Measurements from ENCODE around the gene DLG2. TPM values are rescaled to one million over a fixed set of nuclear protein-coding genes. Genes with fewer than 3 reads are reported as not detected.

DLG2 gene
- total RNA-seq, 2 experiments from 2014 or later = 1.7 to 2.1 TPM

DNA sequence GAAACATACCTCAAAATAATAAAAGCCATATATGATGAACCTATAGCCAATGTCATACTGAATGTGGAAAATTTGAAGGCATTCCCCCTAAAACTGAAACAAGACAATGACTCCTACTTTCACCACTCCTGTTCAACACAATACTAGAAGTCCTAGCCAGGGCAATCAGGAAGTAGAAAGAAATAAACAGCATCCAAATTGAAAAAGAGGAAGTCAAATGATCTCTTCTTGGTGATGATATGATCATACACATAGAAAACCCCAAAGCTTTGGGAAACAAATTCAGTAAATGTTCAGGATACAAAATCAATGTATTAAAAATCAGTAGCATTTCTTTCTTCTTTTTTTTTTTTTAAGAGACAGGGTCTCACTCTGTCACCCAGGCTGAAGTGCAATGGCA, 109.9 kb downstream of the DLG2 start:
- no peak for ATAC-seq
- intact Hi-C loops (cut with DNase I, micrococcal nuclease) = no loop called here
- no peak overlapping the region for H3K4me3 Mint-ChIP-seq

DNA sequence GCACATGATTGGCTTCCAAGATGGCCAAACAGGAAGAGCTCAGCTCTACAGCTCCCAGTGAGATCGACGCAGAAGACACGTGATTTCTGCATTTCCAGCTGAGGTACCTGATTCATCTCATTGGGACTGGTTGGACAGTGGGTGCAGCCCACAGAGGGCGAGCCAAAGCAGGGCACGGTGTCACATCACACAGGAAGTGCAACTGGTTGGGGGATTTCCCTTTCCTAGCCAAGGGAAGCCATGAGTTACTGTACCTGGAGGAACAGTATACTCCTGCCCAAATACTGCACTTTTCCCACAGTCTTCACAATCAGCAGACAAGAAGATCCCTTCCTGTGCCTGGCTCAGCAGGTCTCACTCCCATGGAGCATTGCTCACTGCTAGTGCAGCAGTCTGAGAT, 131.2 kb downstream of the DLG2 start:
- peaks cover 4% of the 10 kb centered on the region for H3K36me3 Mint-ChIP-seq (ENCODE audit: low read depth)
- CTCF ChIA-PET = no interaction called here
- H3K4me1 Mint-ChIP-seq = no peaks in the 10 kb centered on the region
- POLR2A ChIA-PET = interaction anchor here (0.6 kb wide), 1 partner anchor 313 kb away, joined by 3 read pairs; no protein-coding TSS in a partner anchor
- H3K4me3 Mint-ChIP-seq = no peak overlapping the region
- DNase-seq = no peak
- no peak for ATAC-seq
- no peaks in the 10 kb centered on the region for H3K27me3 Mint-ChIP-seq
- no peak overlapping the region for H3K27ac Mint-ChIP-seq
- intact Hi-C loops (cut with DNase I, micrococcal nuclease) = no loop called here
- H3K9me3 Mint-ChIP-seq (ENCODE audit: low read depth) = peaks cover 26% of the 10 kb centered on the region

More for the DNA sequence above, 109.9 kb downstream of the DLG2 start:
- ChIA-PET CTCF (no interaction called here), POLR2A (no interaction called here)
- Mint-ChIP-seq H3K27me3 (no peaks in the 10 kb centered on the region), H3K9me3 (ENCODE audit: low read depth) (peaks cover 8% of the 10 kb centered on the region), H3K27ac (no peak overlapping the region), H3K4me1 (no peaks in the 10 kb centered on the region), H3K36me3 (ENCODE audit: low read depth) (no peaks in the 10 kb centered on the region)
- no peak for DNase-seq

DNA sequence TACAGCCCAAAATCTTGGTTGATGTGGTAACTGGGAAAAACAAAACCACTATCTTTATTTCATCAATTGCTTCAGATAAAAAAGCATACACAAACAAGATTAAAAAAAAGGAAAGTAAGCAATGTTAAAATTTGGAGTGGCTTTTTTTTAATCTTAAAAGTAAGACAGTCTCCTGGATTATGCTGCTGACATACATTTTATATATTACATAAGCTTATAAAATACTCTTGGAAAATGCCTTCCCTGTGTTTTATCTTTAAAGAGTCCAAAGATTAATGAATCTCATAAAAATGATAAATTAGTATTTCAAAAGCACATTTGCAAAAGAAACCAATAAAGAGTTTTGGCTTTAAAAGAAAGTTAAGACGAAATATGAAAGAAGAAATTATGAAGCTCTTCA, 132.7 kb downstream of the DLG2 start:
- peaks cover 27% of the 10 kb centered on the region for H3K9me3 Mint-ChIP-seq (ENCODE audit: low read depth)
- ChIA-PET CTCF (no interaction called here), POLR2A (no interaction called here)
- H3K27me3 Mint-ChIP-seq = no peaks in the 10 kb centered on the region
- H3K27ac Mint-ChIP-seq = no peak overlapping the region
- ATAC-seq = no peak
- DNase-seq = no peak
- intact Hi-C loops (cut with DNase I, micrococcal nuclease) = no loop called here
- no peak overlapping the region for H3K4me3 Mint-ChIP-seq
- H3K4me1 Mint-ChIP-seq = no peaks in the 10 kb centered on the region
- H3K36me3 Mint-ChIP-seq (ENCODE audit: low read depth) = peaks cover 2% of the 10 kb centered on the region

DNA sequence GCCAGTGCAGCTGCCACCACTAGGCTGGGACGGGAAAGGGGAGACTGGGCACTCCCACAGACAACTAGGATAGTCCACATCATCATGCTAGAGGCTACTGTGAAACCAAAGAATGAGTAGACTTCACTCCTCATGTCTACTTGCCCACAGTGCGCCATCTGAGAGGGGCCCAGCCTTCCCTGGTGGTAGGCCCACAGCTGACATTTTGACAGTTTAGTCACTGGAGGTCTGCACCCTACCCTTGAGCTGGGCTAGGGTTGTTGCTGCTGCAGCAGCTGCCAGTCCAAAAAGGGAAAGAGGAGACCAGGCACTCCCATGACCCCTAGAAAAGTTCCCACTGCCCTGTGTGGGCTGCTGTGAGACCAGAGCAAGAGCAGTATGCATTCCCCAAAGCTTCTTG, 141.2 kb downstream of the DLG2 start:
- peaks cover 3% of the 10 kb centered on the region for H3K36me3 Mint-ChIP-seq (ENCODE audit: low read depth)
- no peaks in the 10 kb centered on the region for H3K4me1 Mint-ChIP-seq
- ATAC-seq (no peak), DNase-seq (no peak)
- no peak overlapping the region for H3K4me3 Mint-ChIP-seq
- no peak overlapping the region for H3K27ac Mint-ChIP-seq
- intact Hi-C loops (cut with DNase I, micrococcal nuclease) = no loop called here
- ChIA-PET POLR2A (no interaction called here), CTCF (no interaction called here)
- no peaks in the 10 kb centered on the region for H3K27me3 Mint-ChIP-seq
- peaks cover 34% of the 10 kb centered on the region for H3K9me3 Mint-ChIP-seq (ENCODE audit: low read depth)

DNA sequence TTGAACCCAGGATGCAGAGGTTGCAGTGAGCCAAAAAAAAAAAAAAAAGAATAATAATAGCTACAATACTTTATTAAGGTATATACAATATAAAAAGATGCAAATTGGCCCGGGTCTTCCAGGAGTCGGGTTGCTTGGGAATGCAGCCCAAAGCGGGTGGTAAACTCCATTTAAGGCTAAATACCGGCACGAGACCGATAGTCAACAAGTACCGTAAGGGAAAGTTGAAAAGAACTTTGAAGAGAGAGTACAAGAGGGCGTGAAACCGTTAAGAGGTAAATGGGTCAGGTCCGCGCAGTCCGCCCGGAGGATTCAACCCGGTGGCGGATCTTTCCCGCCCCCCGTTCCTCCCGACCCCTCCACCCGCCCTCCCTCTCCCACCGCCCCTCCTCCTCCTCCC, 143.3 kb downstream of the DLG2 start:
- ChIA-PET POLR2A (no interaction called here), CTCF (no interaction called here)
- Mint-ChIP-seq H3K27me3 (no peaks in the 10 kb centered on the region), H3K4me3 (no peak overlapping the region), H3K36me3 (ENCODE audit: low read depth) (peaks cover 3% of the 10 kb centered on the region), H3K27ac (no peak overlapping the region), H3K4me1 (no peaks in the 10 kb centered on the region), H3K9me3 (ENCODE audit: low read depth) (peaks cover 26% of the 10 kb centered on the region)
- no peak for DNase-seq
- ATAC-seq = no peak
- intact Hi-C loops (cut with DNase I, micrococcal nuclease) = no loop called here

DNA sequence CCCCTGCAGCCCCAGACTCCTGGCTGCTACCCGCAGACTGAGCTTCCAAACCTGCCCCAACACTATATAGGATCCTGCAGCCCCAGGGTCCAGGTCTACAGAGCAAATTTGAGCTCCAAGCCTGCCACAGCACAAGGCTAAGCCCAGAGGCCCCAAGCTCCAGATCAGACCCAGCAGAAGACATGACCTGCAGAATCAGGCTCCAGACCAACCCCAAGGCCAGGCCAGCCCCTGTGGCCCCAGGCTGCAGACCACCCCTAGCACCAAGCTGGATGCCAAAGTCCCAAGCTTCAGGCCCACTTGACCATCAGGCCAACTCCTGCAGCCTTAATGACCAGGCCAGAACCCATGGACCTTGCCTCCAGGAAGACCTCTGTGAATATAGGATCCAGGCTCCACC, 145.3 kb downstream of the DLG2 start:
- ChIA-PET CTCF (interaction anchor here (0.6 kb wide), 1 partner anchor 937 kb away, joined by 3 read pairs; no protein-coding TSS in a partner anchor), POLR2A (no interaction called here)
- no peaks in the 10 kb centered on the region for H3K4me1 Mint-ChIP-seq
- H3K27ac Mint-ChIP-seq = no peak overlapping the region
- ATAC-seq (no peak), DNase-seq (no peak)
- no peaks in the 10 kb centered on the region for H3K27me3 Mint-ChIP-seq
- peaks cover 3% of the 10 kb centered on the region for H3K36me3 Mint-ChIP-seq (ENCODE audit: low read depth)
- peaks cover 19% of the 10 kb centered on the region for H3K9me3 Mint-ChIP-seq (ENCODE audit: low read depth)
- no peak overlapping the region for H3K4me3 Mint-ChIP-seq
- intact Hi-C loops (cut with DNase I, micrococcal nuclease) = no loop called here

DNA sequence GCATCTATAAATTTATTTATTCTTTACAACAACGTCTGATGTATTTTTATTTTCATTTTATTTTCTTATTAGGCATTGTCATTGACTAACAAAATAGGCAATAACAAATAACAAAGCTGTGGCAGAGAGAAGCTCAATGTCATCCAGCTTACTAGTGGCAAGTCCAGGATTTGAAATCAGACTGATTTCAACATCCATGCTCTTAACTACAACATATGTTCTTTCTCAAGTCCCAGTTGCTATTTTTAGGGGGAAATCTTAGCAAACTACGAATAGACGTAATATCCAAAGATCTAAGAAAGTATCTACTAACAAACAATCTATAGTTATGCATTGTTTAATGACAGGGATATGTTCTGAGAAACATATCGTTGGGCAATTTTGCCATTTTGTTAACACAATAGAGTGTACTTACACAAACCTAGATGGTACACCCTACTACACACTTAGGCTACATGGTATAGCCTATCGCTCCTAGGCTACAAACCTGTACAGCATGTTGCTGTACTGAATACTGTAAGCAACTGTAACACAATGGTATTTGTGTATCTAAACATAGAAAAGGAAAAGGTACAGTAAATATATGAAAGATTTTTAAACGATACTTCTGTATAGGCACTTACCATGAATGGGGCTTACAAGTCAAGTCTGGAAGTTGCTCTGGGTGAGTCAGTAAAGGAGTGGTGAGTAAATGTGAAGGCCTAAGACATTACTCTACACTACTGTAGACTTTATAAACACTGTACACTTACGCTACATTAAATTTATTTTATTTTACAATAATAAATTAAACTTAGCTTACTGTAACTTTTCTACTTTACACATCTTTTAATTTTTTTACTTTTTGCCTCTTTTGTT, 151.3 kb downstream of the DLG2 start:
- no peaks in the 10 kb centered on the region for H3K27me3 Mint-ChIP-seq
- intact Hi-C loops (cut with DNase I, micrococcal nuclease) = no loop called here
- ChIA-PET POLR2A (no interaction called here), CTCF (no interaction called here)
- H3K4me1 Mint-ChIP-seq = no peaks in the 10 kb centered on the region
- H3K27ac Mint-ChIP-seq = no peak overlapping the region
- no peak for DNase-seq
- no peak overlapping the region for H3K4me3 Mint-ChIP-seq
- H3K9me3 Mint-ChIP-seq (ENCODE audit: low read depth) = peaks cover 13% of the 10 kb centered on the region
- no peaks in the 10 kb centered on the region for H3K36me3 Mint-ChIP-seq (ENCODE audit: low read depth)
- ATAC-seq = no peak

DNA sequence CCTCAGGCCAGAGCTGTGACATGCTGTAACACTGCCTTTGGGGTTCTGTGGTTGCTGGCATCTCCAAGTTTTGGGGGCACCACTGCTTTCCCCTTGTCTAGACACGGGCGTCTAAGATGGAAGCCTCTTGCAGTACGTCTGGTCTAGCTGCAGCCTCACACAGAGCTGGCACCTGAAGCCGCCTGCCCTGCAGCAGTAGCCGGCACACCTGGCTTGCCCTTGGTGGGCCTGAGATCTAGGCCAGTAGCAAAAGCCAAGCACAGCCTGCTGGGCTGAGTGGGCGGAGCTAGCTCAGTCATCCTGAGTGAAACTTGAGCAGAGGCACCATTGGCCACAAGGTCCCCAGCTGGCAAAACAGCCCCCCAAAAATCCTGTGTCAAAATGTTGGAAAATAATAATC, 154.2 kb downstream of the DLG2 start:
- H3K9me3 Mint-ChIP-seq (ENCODE audit: low read depth) = peaks cover 31% of the 10 kb centered on the region
- H3K4me3 Mint-ChIP-seq = no peak overlapping the region
- no peaks in the 10 kb centered on the region for H3K27me3 Mint-ChIP-seq
- ChIA-PET CTCF (no interaction called here), POLR2A (no interaction called here)
- no peaks in the 10 kb centered on the region for H3K4me1 Mint-ChIP-seq
- DNase-seq = no peak
- intact Hi-C loops (cut with DNase I, micrococcal nuclease) = no loop called here
- no peak overlapping the region for H3K27ac Mint-ChIP-seq
- no peak for ATAC-seq
- H3K36me3 Mint-ChIP-seq (ENCODE audit: low read depth) = no peaks in the 10 kb centered on the region

DNA sequence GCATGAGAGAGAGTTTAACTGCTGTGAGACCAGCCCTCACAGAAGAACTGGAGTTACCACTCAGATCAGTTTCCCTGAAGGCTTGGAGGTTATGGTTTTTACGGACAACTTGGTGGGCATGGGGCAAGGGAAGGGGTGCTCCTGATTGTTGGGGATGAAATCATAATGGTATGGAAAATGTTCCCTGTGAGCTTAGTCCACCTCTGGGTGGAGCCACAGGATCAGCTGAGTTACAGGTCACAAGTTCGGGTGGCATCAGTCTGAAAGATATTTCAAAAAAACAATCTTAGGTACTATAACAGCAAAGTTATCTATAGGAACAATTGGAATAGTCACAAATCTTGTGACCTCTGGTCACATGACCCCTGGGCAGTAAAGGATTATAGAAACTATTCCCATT, 162.9 kb downstream of the DLG2 start:
- H3K4me3 Mint-ChIP-seq = no peak overlapping the region
- CTCF ChIA-PET = no interaction called here
- ATAC-seq = no peak
- intact Hi-C loops (cut with DNase I, micrococcal nuclease) = no loop called here
- H3K9me3 Mint-ChIP-seq (ENCODE audit: low read depth) = peaks cover 32% of the 10 kb centered on the region
- no peaks in the 10 kb centered on the region for H3K36me3 Mint-ChIP-seq (ENCODE audit: low read depth)
- POLR2A ChIA-PET = no interaction called here
- DNase-seq = no peak
- H3K27me3 Mint-ChIP-seq = no peaks in the 10 kb centered on the region
- H3K4me1 Mint-ChIP-seq = no peaks in the 10 kb centered on the region
- no peak overlapping the region for H3K27ac Mint-ChIP-seq

DNA sequence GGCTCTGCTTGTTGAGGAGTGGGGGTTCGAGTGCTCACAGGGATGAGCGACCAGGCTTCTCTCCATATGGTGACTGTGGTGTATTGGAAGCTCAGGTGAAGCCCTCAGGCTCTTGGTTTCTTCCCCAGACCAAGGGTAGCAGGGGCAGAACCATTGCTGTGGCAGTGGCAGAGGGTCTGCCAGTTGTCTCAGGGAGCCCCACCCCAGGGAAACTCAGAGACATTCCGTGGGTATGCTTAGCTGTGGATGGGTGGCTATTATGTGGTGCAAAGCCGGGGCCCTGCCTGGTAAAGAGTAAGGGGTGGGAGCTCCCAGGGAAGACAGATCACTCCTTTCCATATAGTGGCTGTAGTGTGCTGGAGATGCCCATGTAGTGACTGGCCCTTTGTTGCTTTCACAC, 167.8 kb downstream of the DLG2 start:
- H3K4me3 Mint-ChIP-seq = no peak overlapping the region

DNA sequence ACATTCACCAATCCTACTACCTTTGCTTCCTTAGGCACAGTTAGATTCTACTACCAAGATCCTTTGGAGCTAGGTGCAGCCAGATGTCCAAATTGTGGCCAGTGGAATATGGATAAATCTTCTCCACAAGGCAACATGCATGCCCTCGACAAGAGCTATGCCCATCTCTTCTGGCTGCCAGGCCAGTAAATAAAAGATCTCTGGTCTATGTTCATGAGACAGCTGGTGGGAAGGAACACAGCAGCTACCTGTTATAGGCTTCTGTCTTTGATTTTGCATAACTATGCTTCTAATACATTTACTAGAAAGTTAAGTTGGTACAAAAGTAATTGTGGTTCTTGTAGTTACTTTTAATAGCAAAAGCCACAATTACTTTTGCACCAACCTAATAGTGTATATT, 182.7 kb downstream of the DLG2 start:
- ChIA-PET CTCF (interaction anchor here (0.6 kb wide), 1 partner anchor 486 kb away, joined by 3 read pairs; no protein-coding TSS in a partner anchor), POLR2A (no interaction called here)
- no peak overlapping the region for H3K4me3 Mint-ChIP-seq
- H3K27me3 Mint-ChIP-seq = no peaks in the 10 kb centered on the region
- no peak for ATAC-seq
- no peaks in the 10 kb centered on the region for H3K4me1 Mint-ChIP-seq
- no peaks in the 10 kb centered on the region for H3K36me3 Mint-ChIP-seq (ENCODE audit: low read depth)
- no peak for DNase-seq
- peaks cover 8% of the 10 kb centered on the region for H3K9me3 Mint-ChIP-seq (ENCODE audit: low read depth)
- no peak overlapping the region for H3K27ac Mint-ChIP-seq
- intact Hi-C loops (cut with DNase I, micrococcal nuclease) = no loop called here

More for the DNA sequence above, 167.8 kb downstream of the DLG2 start:
- POLR2A ChIA-PET = no interaction called here
- DNase-seq (no peak), ATAC-seq (no peak)
- H3K36me3 Mint-ChIP-seq (ENCODE audit: low read depth) = no peaks in the 10 kb centered on the region
- H3K27me3 Mint-ChIP-seq = no peaks in the 10 kb centered on the region
- H3K4me1 Mint-ChIP-seq = no peaks in the 10 kb centered on the region
- H3K27ac Mint-ChIP-seq = no peak overlapping the region
- H3K9me3 Mint-ChIP-seq (ENCODE audit: low read depth) = peaks cover 50% of the 10 kb centered on the region
- CTCF ChIA-PET = no interaction called here
- intact Hi-C loops (cut with DNase I, micrococcal nuclease) = no loop called here

DNA sequence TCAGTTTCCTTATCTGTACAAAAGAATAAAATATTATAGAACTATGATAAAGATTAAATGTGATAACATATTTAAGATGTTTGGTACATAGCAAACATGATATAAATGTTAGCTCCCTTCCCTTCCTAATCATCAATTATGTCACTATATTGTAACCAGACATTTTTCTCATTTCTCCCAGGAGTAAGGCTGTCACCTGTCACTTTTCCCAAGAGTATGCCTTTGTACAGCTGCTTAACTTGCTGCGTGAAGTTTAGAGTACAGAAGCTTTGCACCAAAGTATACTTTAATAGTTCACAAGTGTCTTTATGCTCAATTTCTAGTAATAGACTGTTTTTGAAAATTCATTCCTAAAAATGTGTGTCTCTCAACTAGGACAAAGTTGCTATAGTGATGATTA, 186.9 kb downstream of the DLG2 start:
- POLR2A ChIA-PET = no interaction called here
- peaks cover 20% of the 10 kb centered on the region for H3K9me3 Mint-ChIP-seq (ENCODE audit: low read depth)
- no peaks in the 10 kb centered on the region for H3K4me1 Mint-ChIP-seq
- no peaks in the 10 kb centered on the region for H3K27me3 Mint-ChIP-seq
- intact Hi-C loops (cut with DNase I, micrococcal nuclease) = no loop called here
- no peaks in the 10 kb centered on the region for H3K36me3 Mint-ChIP-seq (ENCODE audit: low read depth)
- CTCF ChIA-PET = interaction anchor here (1.5 kb wide), 1 partner anchor 9 kb away, joined by 3 read pairs; no protein-coding TSS in a partner anchor
- no peak for DNase-seq
- no peak for ATAC-seq
- H3K4me3 Mint-ChIP-seq = no peak overlapping the region
- no peak overlapping the region for H3K27ac Mint-ChIP-seq
